Rectal smooth muscle tissue (tissue), 1 donor: ENCODE data around the gene PARM1.

Source experiments
- H3K27ac ChIP-seq: one replicate; pipeline ENCODE4 v1.7.0; 2013; ENCODE audit warnings: low read depth, low read length, inconsistent platforms
- H3K27me3 ChIP-seq: one replicate; pipeline ENCODE4 v1.7.0; 2013; ENCODE audit warnings: low read length; ENCODE audit not compliant: control insufficient read depth, insufficient read depth
- H3K36me3 ChIP-seq: one replicate; pipeline ENCODE4 v1.7.0; 2013; ENCODE audit warnings: low read length; ENCODE audit not compliant: control insufficient read depth, insufficient read depth
- H3K4me1 ChIP-seq: one replicate; pipeline ENCODE4 v1.7.0; 2013; ENCODE audit warnings: low read length; ENCODE audit not compliant: control insufficient read depth, insufficient read depth
- H3K4me3 ChIP-seq: one replicate; pipeline ENCODE4 v1.7.0; 2013; ENCODE audit warnings: low read length
- H3K9ac ChIP-seq: one replicate; pipeline ENCODE4 v1.7.0; 2013; ENCODE audit warnings: low read length

Gene PARM1

GRCh38 chr4:74947798-74948197, 14.9 kb downstream of the PARM1 start:
- Histone ChIP-seq H3K4me3 (no peak overlapping the region), H3K27ac (no peak overlapping the region), H3K36me3 (no peaks in the 10 kb centered on the region), H3K9ac (no peak overlapping the region), H3K27me3 (no peaks in the 10 kb centered on the region), H3K4me1 (no peaks in the 10 kb centered on the region)

- H3K27me3 ChIP-seq = no peaks in the 10 kb centered on the region
- no peaks in the 10 kb centered on the region for H3K4me1 ChIP-seq
- H3K36me3 ChIP-seq = no peaks in the 10 kb centered on the region
- no peak overlapping the region for H3K9ac ChIP-seq
- no peak overlapping the region for H3K27ac ChIP-seq
- H3K4me3 ChIP-seq = no peak overlapping the region
Observed at GRCh38 chr4:74948236-74948635, 15.3 kb downstream of the PARM1 start.

- Histone ChIP-seq H3K36me3 (no peaks in the 10 kb centered on the region), H3K4me3 (no peak overlapping the region), H3K27ac (no peak overlapping the region), H3K9ac (no peak overlapping the region), H3K27me3 (no peaks in the 10 kb centered on the region), H3K4me1 (no peaks in the 10 kb centered on the region)
Observed at GRCh38 chr4:74950200-74950599, 17.3 kb downstream of the PARM1 start.

- Histone ChIP-seq H3K27ac (no peak overlapping the region), H3K27me3 (no peaks in the 10 kb centered on the region), H3K36me3 (no peaks in the 10 kb centered on the region), H3K4me3 (no peak overlapping the region), H3K4me1 (no peaks in the 10 kb centered on the region), H3K9ac (no peak overlapping the region)
Observed at GRCh38 chr4:74950882-74951281, 18.0 kb downstream of the PARM1 start.

- Histone ChIP-seq H3K27ac (no peak overlapping the region), H3K27me3 (no peaks in the 10 kb centered on the region), H3K4me1 (no peaks in the 10 kb centered on the region), H3K9ac (no peak overlapping the region), H3K4me3 (no peak overlapping the region), H3K36me3 (no peaks in the 10 kb centered on the region)
Observed at GRCh38 chr4:74953647-74954046, 20.7 kb downstream of the PARM1 start.

- no peak overlapping the region for H3K9ac ChIP-seq
- H3K27ac ChIP-seq = no peak overlapping the region
- no peaks in the 10 kb centered on the region for H3K4me1 ChIP-seq
- no peak overlapping the region for H3K4me3 ChIP-seq
- no peaks in the 10 kb centered on the region for H3K36me3 ChIP-seq
- no peaks in the 10 kb centered on the region for H3K27me3 ChIP-seq
Observed at GRCh38 chr4:74958881-74959280, 26.0 kb downstream of the PARM1 start.

GRCh38 chr4:74961230-74961629, 28.3 kb downstream of the PARM1 start:
- no peak overlapping the region for H3K9ac ChIP-seq
- no peaks in the 10 kb centered on the region for H3K4me1 ChIP-seq
- H3K36me3 ChIP-seq = no peaks in the 10 kb centered on the region
- H3K4me3 ChIP-seq = no peak overlapping the region
- H3K27ac ChIP-seq = no peak overlapping the region
- H3K27me3 ChIP-seq = no peaks in the 10 kb centered on the region

- no peak overlapping the region for H3K27ac ChIP-seq
- H3K36me3 ChIP-seq = no peaks in the 10 kb centered on the region
- no peaks in the 10 kb centered on the region for H3K27me3 ChIP-seq
- H3K4me1 ChIP-seq = peaks cover 3% of the 10 kb centered on the region
- no peak overlapping the region for H3K9ac ChIP-seq
- H3K4me3 ChIP-seq = no peak overlapping the region
Observed at GRCh38 chr4:74962584-74962983, 29.7 kb downstream of the PARM1 start.

GRCh38 chr4:74964311-74964710, 31.4 kb downstream of the PARM1 start:
- H3K4me3 ChIP-seq = no peak overlapping the region
- no peak overlapping the region for H3K9ac ChIP-seq
- no peaks in the 10 kb centered on the region for H3K27me3 ChIP-seq
- no peak overlapping the region for H3K27ac ChIP-seq
- H3K36me3 ChIP-seq = no peaks in the 10 kb centered on the region
- H3K4me1 ChIP-seq = peaks cover 4% of the 10 kb centered on the region

- Histone ChIP-seq H3K9ac (no peak overlapping the region), H3K4me1 (peaks cover 4% of the 10 kb centered on the region), H3K36me3 (no peaks in the 10 kb centered on the region), H3K27ac (no peak overlapping the region), H3K27me3 (no peaks in the 10 kb centered on the region), H3K4me3 (no peak overlapping the region)
Observed at GRCh38 chr4:74967324-74967723, 34.4 kb downstream of the PARM1 start.

GRCh38 chr4:74968456-74969164, 35.7 kb downstream of the PARM1 start:
- Histone ChIP-seq H3K4me1 (peaks cover 4% of the 10 kb centered on the region), H3K27ac (no peak overlapping the region), H3K27me3 (no peaks in the 10 kb centered on the region), H3K4me3 (no peak overlapping the region), H3K9ac (no peak overlapping the region), H3K36me3 (no peaks in the 10 kb centered on the region)

GRCh38 chr4:74969507-74970474, 36.9 kb downstream of the PARM1 start:
- H3K36me3 ChIP-seq = no peaks in the 10 kb centered on the region
- no peak overlapping the region for H3K27ac ChIP-seq
- H3K4me1 ChIP-seq = peaks cover 4% of the 10 kb centered on the region
- no peak overlapping the region for H3K4me3 ChIP-seq
- H3K9ac ChIP-seq = no peak overlapping the region
- no peaks in the 10 kb centered on the region for H3K27me3 ChIP-seq
